Spleen (tissue), 7 donors: ENCODE data around the gene BPTF.

Experiments
- CTCF ChIP-seq, 11 experiments: fragments of 200-600 bp in 7 of 11; fragments of 450-650 bp in 4 of 11; sonication (generic) in 4 of 11; IDR thresholded peaks in 8 of 11; conservative IDR thresholded peaks in 3 of 11; 1 replicate in 7 of 11; 2 replicates in 4 of 11; pipeline versions ENCODE4 v1.4.0 to v1.8.0; 2016 to 2021; ENCODE audit warnings: antibody characterized with exemption in 11 of 11, inconsistent platforms in 4 of 11, mild to moderate bottlenecking in 1 of 11
- POLR2A ChIP-seq, 3 donors: fragments of 450-650 bp; IDR thresholded peaks; one replicate each; pipeline ENCODE4 v1.5.1; 2017; ENCODE audit warnings: antibody characterized with exemption in 3 of 3, mild to moderate bottlenecking in 1 of 3
- donor health status: DM: no; HTN: no; CAD: no; lungs with moderate emphysema.
- donor health status: DM: no; HTN: no; CAD: no.
- donor health status: DM: no; HTN: no; CAD: no.

DNA sequence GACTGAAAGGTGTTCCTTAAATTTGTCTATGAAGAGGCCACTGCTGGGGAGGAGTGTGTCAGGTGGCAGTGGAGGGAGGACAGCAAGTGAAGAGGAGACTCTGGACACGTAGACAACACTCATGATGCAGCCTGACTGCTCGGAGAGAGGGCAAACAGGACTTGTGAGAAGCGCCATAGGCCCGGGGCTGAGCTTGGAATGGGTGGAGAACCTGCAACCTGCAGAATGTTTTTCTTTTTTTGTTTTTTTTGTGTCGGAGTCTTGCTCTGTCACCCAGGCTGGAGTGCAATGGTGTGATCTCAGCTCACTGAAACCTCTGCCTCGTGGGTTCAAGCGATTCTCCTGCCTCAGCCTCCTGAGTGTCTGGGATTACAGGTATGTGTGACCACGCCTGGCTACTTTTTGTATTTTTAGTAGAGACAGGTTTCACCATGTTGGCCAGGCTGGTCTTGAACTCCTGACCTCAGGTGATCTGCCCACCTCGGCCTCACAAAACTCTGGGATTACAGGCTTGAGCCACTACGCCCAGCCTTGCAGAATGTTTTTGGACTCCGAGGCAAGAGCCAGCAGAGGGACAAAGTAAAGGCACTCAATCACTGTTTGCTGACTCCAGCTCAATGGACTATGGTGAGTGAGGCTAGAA is 189.9 kb downstream of the BPTF start:
- TF ChIP-seq POLR2A (IDR thresholded peaks at IDR 0.05), result no peak
- no peak for TF ChIP-seq CTCF (IDR thresholded peaks at IDR 0.05 in 8 of 11, conservative IDR thresholded peaks at IDR 0.05 in 3 of 11)
